ENCODE results near the gene SLC5A2.

The SLC5A2 gene

DNA sequence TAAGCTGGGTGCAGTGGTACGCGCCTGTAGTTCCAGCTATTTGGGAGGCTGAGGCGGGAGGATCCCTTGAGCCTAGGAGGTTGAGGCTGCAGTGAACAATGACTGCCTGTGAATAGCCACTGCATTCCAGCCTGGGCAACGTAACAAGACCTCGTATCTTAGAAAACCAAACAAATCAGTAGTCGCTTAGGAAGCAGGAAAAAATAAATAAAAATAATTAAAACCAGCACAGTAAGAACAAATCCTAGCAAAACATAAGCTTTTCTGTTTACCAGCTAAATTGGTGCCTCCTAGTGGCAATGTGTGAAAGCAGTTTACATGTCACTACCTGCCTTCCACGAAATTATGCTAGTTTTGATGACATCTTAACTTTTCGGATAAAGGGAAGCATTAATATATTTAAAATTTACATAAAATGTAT, 22.3 kb upstream of the SLC5A2 start:
- no peaks in the 10 kb centered on the region for H3K36me3 ChIP-seq (ENCODE audit: insufficient read depth, low read length)
- peak overlapping the region; percentile 77 for H3K4me3 ChIP-seq (ENCODE audit: low read depth, low read length)
- peaks cover 33% of the 10 kb centered on the region for H3K79me2 ChIP-seq (ENCODE audit: control insufficient read depth, insufficient read depth, low read length, unreplicated experiment)
- H3K4me1 ChIP-seq (ENCODE audit: control insufficient read depth, insufficient read depth, low read length, unreplicated experiment) = peaks cover 27% of the 10 kb centered on the region
- H3K27ac ChIP-seq (ENCODE audit: low read depth, low read length) = peak overlapping the region; percentile 90
- no peaks in the 10 kb centered on the region for H3K27me3 ChIP-seq (ENCODE audit: insufficient read depth, low read length)
- H2AFZ ChIP-seq (ENCODE audit: low read length, unreplicated experiment) = no peak overlapping the region

DNA sequence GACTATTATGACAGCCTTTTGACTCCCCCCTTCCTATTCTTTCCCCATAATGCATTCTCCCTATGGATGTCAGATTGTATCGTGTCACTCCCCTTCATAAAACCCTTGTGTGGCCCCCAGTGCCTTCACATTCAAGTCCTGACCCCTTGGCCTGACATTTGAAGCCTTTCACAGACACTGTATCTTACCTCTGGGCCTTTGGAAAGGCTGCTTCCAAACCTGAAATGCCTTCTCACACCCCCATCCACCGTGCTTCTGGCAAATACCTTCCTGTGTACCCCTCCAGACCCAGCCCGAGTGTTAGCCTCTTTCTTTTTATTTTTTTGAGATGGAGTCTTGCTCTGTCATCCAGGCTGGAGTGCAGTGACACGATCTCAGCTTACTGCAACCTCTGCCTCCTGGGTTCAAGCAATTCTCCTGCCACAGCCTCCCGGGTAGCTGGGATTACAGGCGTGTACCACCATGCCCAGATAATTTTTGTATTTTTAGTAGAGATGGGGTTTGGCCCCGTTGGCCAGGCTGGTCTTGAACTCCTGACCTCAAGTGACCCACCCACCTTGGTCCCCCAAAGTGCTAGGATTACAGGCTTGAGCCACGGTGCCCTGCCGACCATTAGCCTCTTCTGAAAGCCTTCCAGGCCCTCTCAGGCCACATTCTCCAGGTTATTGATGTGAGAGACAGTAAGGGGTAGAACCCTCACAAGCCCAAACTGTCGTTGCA, 21.6 kb upstream of the SLC5A2 start:
- Histone ChIP-seq H3K79me2 (ENCODE audit: control insufficient read depth, insufficient read depth, low read length, unreplicated experiment) (peaks cover 26% of the 10 kb centered on the region), H3K4me1 (ENCODE audit: control insufficient read depth, insufficient read depth, low read length, unreplicated experiment) (peaks cover 21% of the 10 kb centered on the region), H2AFZ (ENCODE audit: low read length, unreplicated experiment) (no peak overlapping the region), H3K36me3 (ENCODE audit: insufficient read depth, low read length) (no peaks in the 10 kb centered on the region), H3K27me3 (ENCODE audit: insufficient read depth, low read length) (no peaks in the 10 kb centered on the region), H3K27ac (ENCODE audit: low read depth, low read length) (no peak overlapping the region), H3K4me3 (ENCODE audit: low read depth, low read length) (no peak overlapping the region)

DNA sequence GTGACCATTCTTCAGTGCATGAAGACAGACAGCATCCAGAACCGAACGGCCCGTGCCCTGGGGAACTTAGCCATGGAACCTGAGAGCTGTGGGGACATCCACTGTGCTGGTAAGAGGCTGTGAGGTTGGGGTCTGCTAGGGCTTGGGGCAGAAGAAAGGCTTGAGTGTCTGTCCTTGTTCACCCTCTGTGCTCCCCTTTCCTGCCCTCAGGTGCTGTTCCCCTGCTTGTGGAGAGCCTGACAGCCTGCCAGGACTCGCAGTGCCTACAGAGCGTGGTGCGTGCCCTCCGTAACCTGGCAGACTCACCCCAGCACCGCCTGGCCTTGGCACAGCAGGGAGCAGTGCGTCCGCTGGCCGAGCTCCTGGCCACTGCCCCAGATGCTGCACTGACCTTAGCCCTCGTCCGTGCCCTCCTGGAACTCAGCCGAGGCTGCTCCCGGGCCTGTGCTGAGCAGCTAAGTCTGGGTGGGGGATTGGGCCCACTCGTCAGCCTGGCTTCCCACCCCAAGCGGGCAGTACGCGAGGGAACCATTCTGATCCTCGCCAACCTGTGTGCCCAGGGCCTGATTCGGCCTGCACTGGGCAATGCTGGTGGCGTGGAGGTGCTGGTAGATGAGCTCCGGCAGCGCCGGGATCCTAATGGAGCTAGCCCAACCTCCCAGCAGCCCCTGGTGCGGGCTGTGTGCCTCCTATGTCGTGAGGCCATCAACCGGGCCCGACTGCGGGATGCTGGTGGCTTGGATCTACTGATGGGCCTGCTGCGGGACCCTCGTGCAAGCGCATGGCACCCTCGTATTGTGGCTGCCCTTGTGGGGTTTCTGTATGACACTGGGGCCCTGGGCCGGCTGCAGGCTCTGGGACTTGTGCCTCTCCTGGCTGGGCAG, 20.8 kb upstream of the SLC5A2 start:
- no peaks in the 10 kb centered on the region for H3K27me3 ChIP-seq (ENCODE audit: insufficient read depth, low read length)
- no peaks in the 10 kb centered on the region for H3K36me3 ChIP-seq (ENCODE audit: insufficient read depth, low read length)
- peaks cover 18% of the 10 kb centered on the region for H3K79me2 ChIP-seq (ENCODE audit: control insufficient read depth, insufficient read depth, low read length, unreplicated experiment)
- peaks cover 18% of the 10 kb centered on the region for H3K4me1 ChIP-seq (ENCODE audit: control insufficient read depth, insufficient read depth, low read length, unreplicated experiment)
- no peak overlapping the region for H2AFZ ChIP-seq (ENCODE audit: low read length, unreplicated experiment)
- no peak overlapping the region for H3K27ac ChIP-seq (ENCODE audit: low read depth, low read length)
- H3K4me3 ChIP-seq (ENCODE audit: low read depth, low read length) = no peak overlapping the region

DNA sequence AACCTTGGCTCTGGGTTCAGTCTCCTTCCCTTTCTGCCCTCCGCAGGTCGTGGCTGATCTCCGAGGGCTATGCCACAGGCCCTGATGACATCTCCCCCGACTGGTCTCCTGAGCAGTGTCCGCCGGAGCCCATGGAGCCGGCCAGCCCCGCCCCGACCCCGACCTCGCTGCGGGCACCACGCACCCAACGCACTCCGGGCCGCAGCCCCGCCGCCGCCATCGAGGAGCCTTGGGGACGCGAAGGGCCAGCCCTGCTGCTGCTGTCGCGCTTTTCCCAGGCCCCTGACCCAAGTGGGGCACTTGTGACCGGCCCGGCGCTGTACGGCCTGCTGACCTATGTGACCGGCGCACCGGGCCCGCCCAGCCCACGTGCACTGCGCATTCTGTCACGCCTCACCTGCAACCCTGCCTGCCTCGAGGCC, 18.6 kb upstream of the SLC5A2 start:
- no peaks in the 10 kb centered on the region for H3K36me3 ChIP-seq (ENCODE audit: insufficient read depth, low read length)
- no peak overlapping the region for H3K4me3 ChIP-seq (ENCODE audit: low read depth, low read length)
- H3K4me1 ChIP-seq (ENCODE audit: control insufficient read depth, insufficient read depth, low read length, unreplicated experiment) = peaks cover 13% of the 10 kb centered on the region
- no peak overlapping the region for H3K27ac ChIP-seq (ENCODE audit: low read depth, low read length)
- H3K27me3 ChIP-seq (ENCODE audit: insufficient read depth, low read length) = no peaks in the 10 kb centered on the region
- no peak overlapping the region for H2AFZ ChIP-seq (ENCODE audit: low read length, unreplicated experiment)
- H3K79me2 ChIP-seq (ENCODE audit: control insufficient read depth, insufficient read depth, low read length, unreplicated experiment) = peaks cover 4% of the 10 kb centered on the region

DNA sequence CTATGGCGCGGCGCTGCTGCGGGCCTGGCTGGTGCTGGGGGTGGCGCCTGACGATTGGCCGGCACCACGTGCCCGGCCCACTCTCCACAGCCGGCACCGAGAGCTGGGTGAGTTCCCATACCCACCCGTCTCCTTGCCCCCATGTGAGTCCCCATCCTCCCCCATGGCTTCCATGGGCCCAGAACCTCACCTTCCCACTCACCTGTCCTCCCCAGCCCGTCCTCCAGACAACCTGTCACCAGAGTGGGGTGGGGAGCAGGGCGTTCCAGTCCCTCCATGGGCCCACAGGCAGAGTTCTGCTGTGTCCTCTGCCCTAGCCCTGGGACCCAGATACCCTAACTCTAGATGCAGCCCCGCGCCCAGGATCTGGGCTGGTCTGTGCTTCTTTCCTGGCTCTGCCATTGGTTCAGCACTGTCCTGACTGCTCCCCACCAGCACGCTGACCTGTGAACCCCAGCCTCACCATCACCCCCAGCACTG, 18.1 kb upstream of the SLC5A2 start:
- H3K36me3 ChIP-seq (ENCODE audit: insufficient read depth, low read length) = no peaks in the 10 kb centered on the region
- H3K27ac ChIP-seq (ENCODE audit: low read depth, low read length) = no peak overlapping the region
- H3K4me3 ChIP-seq (ENCODE audit: low read depth, low read length) = no peak overlapping the region
- peaks cover 4% of the 10 kb centered on the region for H3K79me2 ChIP-seq (ENCODE audit: control insufficient read depth, insufficient read depth, low read length, unreplicated experiment)
- H3K4me1 ChIP-seq (ENCODE audit: control insufficient read depth, insufficient read depth, low read length, unreplicated experiment) = peaks cover 13% of the 10 kb centered on the region
- H2AFZ ChIP-seq (ENCODE audit: low read length, unreplicated experiment) = no peak overlapping the region
- no peaks in the 10 kb centered on the region for H3K27me3 ChIP-seq (ENCODE audit: insufficient read depth, low read length)

DNA sequence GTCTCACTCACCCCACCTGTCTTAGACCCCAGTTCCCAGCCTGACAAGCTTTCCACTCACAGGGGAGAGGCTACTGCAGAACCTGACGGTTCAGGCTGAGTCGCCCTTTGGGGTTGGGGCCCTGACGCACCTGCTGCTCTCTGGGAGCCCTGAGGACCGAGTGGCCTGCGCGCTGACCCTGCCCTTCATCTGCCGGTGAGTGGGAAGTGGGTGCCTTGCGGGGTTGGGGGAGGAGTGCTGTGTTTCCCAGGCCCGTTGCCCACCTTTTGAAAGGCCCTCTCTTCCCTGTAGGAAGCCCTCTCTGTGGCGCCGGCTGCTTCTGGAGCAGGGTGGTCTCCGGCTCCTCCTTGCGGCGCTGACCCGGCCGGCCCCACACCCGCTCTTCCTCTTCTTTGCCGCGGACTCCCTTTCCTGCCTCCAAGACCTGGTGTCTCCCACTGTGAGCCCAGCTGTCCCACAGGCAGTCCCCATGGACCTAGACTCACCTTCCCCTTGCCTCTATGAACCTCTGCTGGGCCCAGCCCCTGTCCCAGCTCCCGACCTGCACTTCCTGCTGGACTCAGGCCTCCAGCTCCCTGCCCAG, 17.0 kb upstream of the SLC5A2 start:
- no peaks in the 10 kb centered on the region for H3K27me3 ChIP-seq (ENCODE audit: insufficient read depth, low read length)
- no peak overlapping the region for H2AFZ ChIP-seq (ENCODE audit: low read length, unreplicated experiment)
- H3K36me3 ChIP-seq (ENCODE audit: insufficient read depth, low read length) = no peaks in the 10 kb centered on the region
- H3K4me3 ChIP-seq (ENCODE audit: low read depth, low read length) = no peak overlapping the region
- H3K79me2 ChIP-seq (ENCODE audit: control insufficient read depth, insufficient read depth, low read length, unreplicated experiment) = peaks cover 4% of the 10 kb centered on the region
- no peak overlapping the region for H3K27ac ChIP-seq (ENCODE audit: low read depth, low read length)
- H3K4me1 ChIP-seq (ENCODE audit: control insufficient read depth, insufficient read depth, low read length, unreplicated experiment) = peaks cover 14% of the 10 kb centered on the region

DNA sequence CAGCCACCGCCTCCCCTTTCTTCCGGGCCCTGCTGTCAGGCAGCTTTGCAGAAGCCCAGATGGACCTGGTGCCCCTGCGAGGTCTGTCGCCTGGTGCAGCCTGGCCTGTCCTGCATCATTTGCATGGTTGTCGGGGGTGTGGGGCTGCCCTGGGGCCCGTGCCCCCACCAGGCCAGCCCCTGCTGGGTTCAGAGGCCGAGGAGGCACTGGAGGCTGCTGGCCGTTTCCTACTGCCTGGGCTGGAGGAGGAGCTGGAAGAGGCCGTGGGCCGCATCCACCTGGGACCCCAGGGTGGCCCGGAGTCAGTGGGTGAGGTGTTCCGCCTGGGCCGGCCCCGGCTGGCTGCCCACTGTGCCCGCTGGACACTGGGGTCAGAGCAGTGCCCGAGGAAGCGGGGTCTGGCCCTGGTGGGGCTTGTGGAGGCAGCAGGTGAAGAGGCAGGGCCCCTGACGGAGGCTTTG, 16.5 kb upstream of the SLC5A2 start:
- Histone ChIP-seq H3K4me1 (ENCODE audit: control insufficient read depth, insufficient read depth, low read length, unreplicated experiment) (peaks cover 19% of the 10 kb centered on the region), H3K27ac (ENCODE audit: low read depth, low read length) (peak overlapping the region; percentile 53; the same call in 1 of the 2 replicates), H3K4me3 (ENCODE audit: low read depth, low read length) (no peak overlapping the region), H3K79me2 (ENCODE audit: control insufficient read depth, insufficient read depth, low read length, unreplicated experiment) (peaks cover 6% of the 10 kb centered on the region), H3K36me3 (ENCODE audit: insufficient read depth, low read length) (no peaks in the 10 kb centered on the region), H2AFZ (ENCODE audit: low read length, unreplicated experiment) (no peak overlapping the region), H3K27me3 (ENCODE audit: insufficient read depth, low read length) (no peaks in the 10 kb centered on the region)

DNA sequence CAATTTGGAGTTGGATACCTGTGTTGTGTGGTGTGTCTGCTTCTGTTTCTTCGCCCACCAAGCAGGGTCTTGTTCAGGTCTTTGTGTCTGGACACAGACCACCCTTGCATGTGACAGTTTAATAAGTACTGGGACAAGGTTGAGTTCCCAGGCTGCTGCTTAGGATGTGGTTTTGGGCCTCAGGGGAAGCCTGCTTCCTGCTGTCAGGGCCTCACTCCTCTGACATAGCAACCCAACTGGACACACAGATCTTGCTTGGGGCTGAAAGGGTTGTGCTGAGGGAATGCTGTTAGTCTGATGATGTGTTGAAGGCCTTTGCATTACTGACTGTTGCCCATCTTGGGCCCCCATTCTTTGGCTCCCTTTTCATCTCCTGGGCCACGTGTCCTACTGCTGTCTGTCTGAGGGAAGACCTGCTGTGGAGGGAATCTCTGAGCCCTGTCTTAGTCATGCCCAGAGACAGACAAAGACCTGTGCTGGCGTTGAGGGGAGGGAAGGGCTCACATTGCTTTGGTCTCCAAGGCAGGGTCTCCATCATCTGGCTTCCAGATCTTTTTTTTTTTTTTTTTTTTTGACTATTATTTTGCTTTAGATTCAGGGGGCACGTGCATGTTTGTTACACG, 15.7 kb upstream of the SLC5A2 start:
- H3K4me3 ChIP-seq (ENCODE audit: low read depth, low read length) = no peak overlapping the region
- H2AFZ ChIP-seq (ENCODE audit: low read length, unreplicated experiment) = no peak overlapping the region
- peaks cover 21% of the 10 kb centered on the region for H3K4me1 ChIP-seq (ENCODE audit: control insufficient read depth, insufficient read depth, low read length, unreplicated experiment)
- H3K27ac ChIP-seq (ENCODE audit: low read depth, low read length) = peak overlapping the region; percentile 56; the same call in 1 of the 2 replicates
- no peaks in the 10 kb centered on the region for H3K36me3 ChIP-seq (ENCODE audit: insufficient read depth, low read length)
- H3K27me3 ChIP-seq (ENCODE audit: insufficient read depth, low read length) = no peaks in the 10 kb centered on the region
- H3K79me2 ChIP-seq (ENCODE audit: control insufficient read depth, insufficient read depth, low read length, unreplicated experiment) = peaks cover 7% of the 10 kb centered on the region

DNA sequence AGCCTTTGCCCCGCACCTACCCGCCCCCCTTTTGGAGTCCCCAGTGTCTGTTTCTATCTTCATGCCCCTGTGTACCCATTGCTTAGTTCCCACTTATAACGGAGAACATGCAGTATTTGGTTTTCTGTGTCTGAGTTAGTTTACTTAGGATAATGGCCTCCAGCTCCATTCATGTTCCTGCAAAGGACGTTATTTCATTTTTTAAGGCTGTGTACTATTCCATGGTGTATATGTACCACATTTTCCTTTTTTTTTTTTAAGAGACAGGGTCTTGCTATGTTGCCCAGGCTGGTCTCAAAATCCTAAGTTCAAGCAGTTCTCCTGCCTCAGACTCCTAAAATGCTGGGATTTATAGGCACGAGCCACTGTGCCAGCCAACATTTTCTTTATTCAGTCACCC, 15.1 kb upstream of the SLC5A2 start:
- H3K79me2 ChIP-seq (ENCODE audit: control insufficient read depth, insufficient read depth, low read length, unreplicated experiment) = peaks cover 7% of the 10 kb centered on the region
- H3K4me3 ChIP-seq (ENCODE audit: low read depth, low read length) = no peak overlapping the region
- H3K4me1 ChIP-seq (ENCODE audit: control insufficient read depth, insufficient read depth, low read length, unreplicated experiment) = peaks cover 21% of the 10 kb centered on the region
- no peaks in the 10 kb centered on the region for H3K36me3 ChIP-seq (ENCODE audit: insufficient read depth, low read length)
- H3K27ac ChIP-seq (ENCODE audit: low read depth, low read length) = no peak overlapping the region
- no peak overlapping the region for H2AFZ ChIP-seq (ENCODE audit: low read length, unreplicated experiment)
- H3K27me3 ChIP-seq (ENCODE audit: insufficient read depth, low read length) = no peaks in the 10 kb centered on the region

DNA sequence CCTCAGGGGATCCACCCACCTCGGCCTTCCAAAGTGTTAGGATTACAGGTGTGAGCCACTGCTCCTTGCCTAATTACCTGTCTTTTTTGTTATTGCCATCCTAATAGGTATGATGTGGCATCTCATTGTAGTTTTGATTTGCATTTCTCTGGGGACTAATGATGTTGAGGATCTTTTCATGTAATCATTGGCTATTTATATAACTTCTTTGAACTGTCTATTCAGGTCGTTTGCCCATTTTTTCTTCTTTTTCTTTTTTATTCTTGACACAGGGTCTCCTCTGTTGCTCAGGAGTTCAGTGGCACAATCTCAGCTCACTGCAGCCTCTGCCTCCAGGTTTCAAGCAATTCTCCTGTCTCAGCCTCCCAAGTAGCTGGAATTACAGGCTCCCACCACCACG, 12.3 kb upstream of the SLC5A2 start:
- peaks cover 17% of the 10 kb centered on the region for H3K36me3 ChIP-seq (ENCODE audit: insufficient read depth, low read length)
- no peak overlapping the region for H3K27ac ChIP-seq (ENCODE audit: low read depth, low read length)
- H2AFZ ChIP-seq (ENCODE audit: low read length, unreplicated experiment) = no peak overlapping the region
- peaks cover 18% of the 10 kb centered on the region for H3K79me2 ChIP-seq (ENCODE audit: control insufficient read depth, insufficient read depth, low read length, unreplicated experiment)
- peaks cover 35% of the 10 kb centered on the region for H3K4me1 ChIP-seq (ENCODE audit: control insufficient read depth, insufficient read depth, low read length, unreplicated experiment)
- peak overlapping the region; percentile 93 for H3K4me3 ChIP-seq (ENCODE audit: low read depth, low read length)
- no peaks in the 10 kb centered on the region for H3K27me3 ChIP-seq (ENCODE audit: insufficient read depth, low read length)

Data from ACC112 (cell line).